Heart left ventricle (tissue), 13 donors: ENCODE measurements around the gene EVX2.

ENCODE experiments used
- POLR2A ChIP-seq, 2 donors: fragments of 450-650 bp; IDR thresholded peaks; one replicate each; pipeline ENCODE4 v1.6.1; 2017; ENCODE audit warnings: antibody characterized with exemption in 2 of 2, mild to moderate bottlenecking in 2 of 2, moderate library complexity in 2 of 2
- TF ChIP-seq, protein P1 (sequence below), 12 donors: fragments of 200-600 bp; sonication (generic) in 4 of 12; IDR thresholded peaks; one replicate each; pipeline versions ENCODE4 v1.5.0 to v1.8.0; 2018 to 2022; ENCODE audit warnings: antibody characterized with exemption in 12 of 12, mild to moderate bottlenecking in 5 of 12
- donor health status: ischemic (EF 13 %, LVEDD 7.1; RV severe dilation, severe dysfunction).
- donor health status: DM: no; HTN: yes; CAD: no.
- donor health status: DM: no; HTN: no; CAD: no.
- donor health status: ischemic (EF 25% LVEDD 6.9; RV normal size, moderate dysfunction).
- donor health status: ischemic (EF 25% LVEDD 5.7; RV mildly dilated, moderate dysfunction).
- donor health status: ischemic (EF 35%, LVEDD 5.7; RV mildly dilated, moderate dysfunction).
- donor health status: nonischemic (EF 11% LVEDD 7.7; RV severe dilation, severe dysfunction).
- donor health status: DM: yes; HTN: yes; CAD: no.
- donor health status: PGD.
- donor health status: ischemic (EF 29% LVEDD 5.4; RV normal size, mild dysfunction).
- donor health status: nonischemic (EF 23%, LVEDD 6.1; RV moderate dilation, normal function).

DNA sequence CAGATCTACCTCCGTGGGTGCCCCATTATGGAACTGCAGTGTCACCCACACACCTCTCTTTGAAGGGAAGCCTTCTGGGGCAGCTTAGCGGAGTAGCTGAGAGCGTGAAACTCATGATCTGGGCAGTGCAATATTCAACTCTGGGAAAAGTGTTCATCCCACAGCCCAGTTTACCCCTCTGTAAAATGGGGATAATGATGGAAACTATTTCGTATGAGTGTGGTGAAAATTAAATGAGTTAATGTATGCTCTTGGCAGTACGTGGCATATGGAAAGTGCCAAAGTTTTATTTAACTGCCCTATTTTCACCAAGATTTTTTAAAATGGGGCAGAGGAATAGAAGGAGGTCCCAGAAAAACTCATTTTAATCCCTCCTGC, 11.5 kb downstream of the EVX2 start:
- TF ChIP-seq POLR2A (IDR thresholded peaks at IDR 0.05): no peak
- TF ChIP-seq, protein P1, sequence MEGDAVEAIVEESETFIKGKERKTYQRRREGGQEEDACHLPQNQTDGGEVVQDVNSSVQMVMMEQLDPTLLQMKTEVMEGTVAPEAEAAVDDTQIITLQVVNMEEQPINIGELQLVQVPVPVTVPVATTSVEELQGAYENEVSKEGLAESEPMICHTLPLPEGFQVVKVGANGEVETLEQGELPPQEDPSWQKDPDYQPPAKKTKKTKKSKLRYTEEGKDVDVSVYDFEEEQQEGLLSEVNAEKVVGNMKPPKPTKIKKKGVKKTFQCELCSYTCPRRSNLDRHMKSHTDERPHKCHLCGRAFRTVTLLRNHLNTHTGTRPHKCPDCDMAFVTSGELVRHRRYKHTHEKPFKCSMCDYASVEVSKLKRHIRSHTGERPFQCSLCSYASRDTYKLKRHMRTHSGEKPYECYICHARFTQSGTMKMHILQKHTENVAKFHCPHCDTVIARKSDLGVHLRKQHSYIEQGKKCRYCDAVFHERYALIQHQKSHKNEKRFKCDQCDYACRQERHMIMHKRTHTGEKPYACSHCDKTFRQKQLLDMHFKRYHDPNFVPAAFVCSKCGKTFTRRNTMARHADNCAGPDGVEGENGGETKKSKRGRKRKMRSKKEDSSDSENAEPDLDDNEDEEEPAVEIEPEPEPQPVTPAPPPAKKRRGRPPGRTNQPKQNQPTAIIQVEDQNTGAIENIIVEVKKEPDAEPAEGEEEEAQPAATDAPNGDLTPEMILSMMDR (IDR thresholded peaks at IDR 0.05): no peak
